H9 (cell line): ENCODE measurements around the gene GAMT. TPM values are rescaled to one million over a fixed set of nuclear protein-coding genes. Genes with fewer than 3 reads are reported as not detected.

Experiments used
- DNase-seq: peaks from one replicate; pipeline ENCODE4 v3.0.0-alpha.2; 2017
- H2AFZ ChIP-seq: one replicate; pipeline ENCODE4 v1.6.1; 2013; ENCODE audit warnings: mild to moderate bottlenecking, low read length, control low read depth, moderate library complexity
- H2AK5ac ChIP-seq: 2 replicates; pipeline ENCODE4 v1.6.1; 2013; ENCODE audit warnings: low read length, control low read depth, mixed read lengths; ENCODE audit not compliant: insufficient read length
- H2BK120ac ChIP-seq: one replicate; pipeline ENCODE4 v1.6.1; 2013; ENCODE audit warnings: low read depth, mild to moderate bottlenecking, low read length, control low read depth, inconsistent platforms; ENCODE audit not compliant: poor library complexity, severe bottlenecking
- H2BK12ac ChIP-seq: 2 replicates; pipeline ENCODE4 v1.6.1; 2013; ENCODE audit warnings: low read length, control low read depth, mixed read lengths, low read depth; ENCODE audit not compliant: insufficient read length
- H2BK15ac ChIP-seq: 2 replicates; pipeline ENCODE4 v1.6.1; 2013; ENCODE audit warnings: low read depth, low read length, control low read depth
- H2BK20ac ChIP-seq: one replicate; pipeline ENCODE4 v1.6.1; 2013; ENCODE audit warnings: low read depth, mild to moderate bottlenecking, low read length, control low read depth, inconsistent platforms; ENCODE audit not compliant: poor library complexity, severe bottlenecking
- H2BK5ac ChIP-seq: 2 replicates; pipeline ENCODE4 v1.6.1; 2013; ENCODE audit warnings: low read length, control low read depth, mixed read lengths; ENCODE audit not compliant: insufficient read length
- H3K14ac ChIP-seq: 2 replicates; pipeline ENCODE4 v1.6.1; 2013; ENCODE audit warnings: low read length, control low read depth; ENCODE audit not compliant: insufficient read depth
- H3K18ac ChIP-seq: 2 replicates; pipeline ENCODE4 v1.6.1; 2013; ENCODE audit warnings: low read depth, mild to moderate bottlenecking, mixed read lengths, low read length, control low read depth; ENCODE audit not compliant: insufficient read length
- H3K23ac ChIP-seq: 2 replicates; pipeline ENCODE4 v1.6.1; 2013; ENCODE audit warnings: low read length, control low read depth, mixed read lengths, low read depth; ENCODE audit not compliant: insufficient read length
- H3K23me2 ChIP-seq: 2 replicates; pipeline ENCODE4 v1.6.1; 2013; ENCODE audit warnings: low read depth, mild to moderate bottlenecking, mixed read lengths, low read length, control low read depth; ENCODE audit not compliant: insufficient read length, poor library complexity, severe bottlenecking
- H3K27ac ChIP-seq: 2 replicates; pipeline ENCODE4 v1.5.1; 2013; ENCODE audit warnings: low read length, control low read depth, mixed read lengths, low read depth; ENCODE audit not compliant: insufficient read length
- H3K27me3 ChIP-seq: 2 replicates; pipeline ENCODE4 v1.6.1; 2013; ENCODE audit warnings: low read length, control low read depth, inconsistent platforms; ENCODE audit not compliant: insufficient read depth
- H3K4ac ChIP-seq: 2 replicates; pipeline ENCODE4 v1.6.1; 2013; ENCODE audit warnings: low read depth, mild to moderate bottlenecking, control low read depth, inconsistent platforms, low read length, moderate library complexity
- H3K4me1 ChIP-seq: 2 replicates; pipeline ENCODE4 v1.6.1; 2013; ENCODE audit warnings: low read length, control low read depth, inconsistent platforms; ENCODE audit not compliant: insufficient read depth
- H3K4me2 ChIP-seq: 2 replicates; pipeline ENCODE4 v1.6.1; 2013; ENCODE audit warnings: low read length, control low read depth, mixed read lengths; ENCODE audit not compliant: insufficient read length, insufficient read depth
- H3K56ac ChIP-seq: 2 replicates; pipeline ENCODE4 v1.6.1; 2013; ENCODE audit warnings: low read depth, mild to moderate bottlenecking, mixed read lengths, low read length, control low read depth; ENCODE audit not compliant: insufficient read length
- H3K79me1 ChIP-seq: 2 replicates; pipeline ENCODE4 v1.6.1; 2013; ENCODE audit warnings: low read depth, mild to moderate bottlenecking, moderate library complexity, low read length, control low read depth, inconsistent platforms; ENCODE audit not compliant: insufficient read depth, poor library complexity, severe bottlenecking
- H3K79me2 ChIP-seq: 2 replicates; pipeline ENCODE4 v1.6.1; 2013; ENCODE audit warnings: low read length, control low read depth, inconsistent platforms; ENCODE audit not compliant: insufficient read depth
- H3K9ac ChIP-seq: 2 replicates; pipeline ENCODE4 v1.6.1; 2013; ENCODE audit warnings: low read length, control low read depth, mixed read lengths; ENCODE audit not compliant: insufficient read length; ENCODE audit errors: extremely low read depth
- H3K9me3 ChIP-seq: one replicate; pipeline ENCODE4 v1.6.1; 2013; ENCODE audit warnings: low read depth, low read length, inconsistent platforms; ENCODE audit not compliant: control insufficient read depth
- H3T11ph ChIP-seq: one replicate; pipeline ENCODE4 v1.6.1; 2013; ENCODE audit warnings: mild to moderate bottlenecking, low read length, control low read depth, inconsistent platforms
- H4K20me1 ChIP-seq: one replicate; pipeline ENCODE4 v1.6.1; 2013; ENCODE audit not compliant: control insufficient read depth, insufficient read length, insufficient read depth
- H4K5ac ChIP-seq: 2 replicates; pipeline ENCODE4 v1.6.1; 2013; ENCODE audit warnings: low read depth, mild to moderate bottlenecking, mixed read lengths, low read length, control low read depth; ENCODE audit not compliant: insufficient read length
- H4K8ac ChIP-seq: replicated peaks from 2 replicates; pipeline ENCODE4 v1.6.1; 2013; ENCODE audit warnings: low read length, control low read depth, mixed read lengths, low read depth; ENCODE audit not compliant: insufficient read length
- H4K91ac ChIP-seq: 2 replicates; pipeline ENCODE4 v1.6.1; 2013; ENCODE audit warnings: low read depth, mild to moderate bottlenecking, moderate library complexity, mixed read lengths, low read length, control low read depth; ENCODE audit not compliant: insufficient read length
- H3K27ac Mint-ChIP-seq, 3 experiments: 2 replicates in 2 of 3; 3 replicates in 1 of 3; pipeline ENCODE4 v1.8.0; 2020 to 2021; ENCODE audit warnings: mixed read lengths in 3 of 3, mild to moderate bottlenecking in 1 of 3, moderate library complexity in 1 of 3
- H3K27me3 Mint-ChIP-seq: 2 replicates; pipeline ENCODE4 v1.8.0; 2021; ENCODE audit warnings: low read depth, mild to moderate bottlenecking, moderate library complexity, mixed read lengths
- H3K36me3 Mint-ChIP-seq, 3 experiments: 2 replicates in 2 of 3; 3 replicates in 1 of 3; pipeline ENCODE4 v1.8.0; 2020 to 2021; ENCODE audit warnings: low read depth in 3 of 3, mixed read lengths in 3 of 3; ENCODE audit not compliant: insufficient read depth in 1 of 3
- H3K4me1 Mint-ChIP-seq, 2 experiments: 2 replicates each; pipeline ENCODE4 v1.8.0; 2020; ENCODE audit warnings: mixed read lengths in 2 of 2
- H3K4me3 Mint-ChIP-seq, 2 experiments: 2 replicates in 1 of 2; 3 replicates in 1 of 2; pipeline ENCODE4 v1.8.0; 2020 to 2021; ENCODE audit warnings: mild to moderate bottlenecking in 2 of 2, mixed read lengths in 2 of 2, moderate library complexity in 1 of 2
- H3K9me3 Mint-ChIP-seq, 2 experiments: 2 replicates in 1 of 2; 3 replicates in 1 of 2; pipeline ENCODE4 v1.8.0; 2020; ENCODE audit warnings: mild to moderate bottlenecking in 2 of 2, mixed read lengths in 2 of 2, moderate library complexity in 1 of 2
- CTCF ChIP-seq: fragments of 200-600 bp; sonication (generic); conservative IDR thresholded peaks from 3 replicates; pipeline ENCODE4 v1.8.0; 2021; ENCODE audit warnings: antibody characterized with exemption, mild to moderate bottlenecking
- WGBS: extraction: QIAGEN DNeasy Blood & Tissue Kit; methylation state at CpG from one replicate; pipeline ENCODE4 v1.1.7; 2013; ENCODE audit warnings: missing lambda C conversion rate, low lambda C conversion rate, mixed read lengths; ENCODE audit not compliant: insufficient read length; ENCODE audit errors: extremely low coverage; 5-methylcytosine and 5-hydroxymethylcytosine counted together
- total RNA-seq: library from RNA; stranded (reverse); gene quantifications from 2 replicates; pipeline ENCODE4 v1.2.1, GENCODE V29; 2021

GAMT gene
- total RNA-seq, 1 experiment from 2014 or later = 26.6 TPM

- no peak overlapping the region for H4K91ac ChIP-seq
- no peak for DNase-seq
- no peak overlapping the region for H2BK120ac ChIP-seq
- peaks cover 0 to 2% of the 10 kb centered on the region in 2 experiments; a peak in 1 of 5 replicates for H3K9me3 Mint-ChIP-seq
- TF ChIP-seq CTCF = no peak
- H3K18ac ChIP-seq = no peak overlapping the region
- H3K4me3 Mint-ChIP-seq = peak overlapping the region; percentile 7 to 57; a peak in 2 of 5 replicates
- H4K20me1 ChIP-seq = peaks cover 2% of the 10 kb centered on the region
- H3K27ac ChIP-seq = no peak overlapping the region
- peak overlapping the region; percentile 10 for H3K9ac ChIP-seq
- H3K4me2 ChIP-seq = no peak overlapping the region
- no peaks in the 10 kb centered on the region for H3K23me2 ChIP-seq
- H3K4ac ChIP-seq = no peak overlapping the region
- peaks cover 10% of the 10 kb centered on the region for H3K79me1 ChIP-seq
- H2BK15ac ChIP-seq = no peak overlapping the region
- no peak overlapping the region for H3K23ac ChIP-seq
- no peaks in the 10 kb centered on the region for H3K27me3 Mint-ChIP-seq
- no peak overlapping the region for H3T11ph ChIP-seq
- no peak overlapping the region for H2BK12ac ChIP-seq
- WGBS = no CpG with 5 or more reads among the region's 30 CpGs
- H3K4me1 Mint-ChIP-seq = peaks cover 35 to 41% of the 10 kb centered on the region in 2 experiments
- H2BK20ac ChIP-seq = no peak overlapping the region
- peaks cover 42% of the 10 kb centered on the region; the same call in 1 of the 2 replicates for H3K79me2 ChIP-seq
- H3K36me3 Mint-ChIP-seq = peaks cover 25 to 77% (median 59%) of the 10 kb centered on the region in 3 experiments
- H4K5ac ChIP-seq = no peak overlapping the region
- no peak overlapping the region for H4K8ac ChIP-seq
- H3K27ac Mint-ChIP-seq = peak overlapping the region; percentile 63 to 94 (median 94)
- no peak overlapping the region for H3K56ac ChIP-seq
- H2AFZ ChIP-seq = no peak overlapping the region
- no peaks in the 10 kb centered on the region; the same call in 1 of the 2 replicates for H3K4me1 ChIP-seq
- no peak overlapping the region for H3K14ac ChIP-seq
- no peak overlapping the region for H2AK5ac ChIP-seq
- H2BK5ac ChIP-seq = no peak overlapping the region
- no peaks in the 10 kb centered on the region for H3K27me3 ChIP-seq
- H3K9me3 ChIP-seq = no peaks in the 10 kb centered on the region
These were observed 16.5 kb upstream of the GAMT start for GRCh38 chr19:1417681-1418495.
